ENCODE data around the gene TNPO3.
"Not testable (repeated sequence)": the region's sequence is repeated elsewhere in the genome, so short reads cannot be mapped to it uniquely, and the experiment has no call there.

Gene TNPO3

GRCh38 chr7:128916643-128916915 is 138.3 kb downstream of the TNPO3 start:
- H3K4me3 ChIP-seq (replicated peaks; ENCODE audit: low read depth, low read length): no peak overlapping the region
- DNase-seq (ENCODE audit: low read depth): no peak
- TF ChIP-seq CTCF (IDR thresholded peaks at IDR 0.05; ENCODE audit: low read length, missing control alignments): no peak

GRCh38 chr7:128915841-128916642 is 138.9 kb downstream of the TNPO3 start:
- no peak for DNase-seq (ENCODE audit: low read depth)
- no peak overlapping the region for H3K4me3 ChIP-seq (replicated peaks; ENCODE audit: low read depth, low read length)
- no peak for TF ChIP-seq CTCF (IDR thresholded peaks at IDR 0.05; ENCODE audit: low read length, missing control alignments)

GRCh38 chr7:128915271-128915819 is 139.6 kb downstream of the TNPO3 start:
- DNase-seq (ENCODE audit: low read depth): no peak
- no peak for TF ChIP-seq CTCF (IDR thresholded peaks at IDR 0.05; ENCODE audit: low read length, missing control alignments)
- no peak overlapping the region for H3K4me3 ChIP-seq (replicated peaks; ENCODE audit: low read depth, low read length)

- no peak for TF ChIP-seq CTCF (IDR thresholded peaks at IDR 0.05; ENCODE audit: low read length, missing control alignments)
- DNase-seq (ENCODE audit: low read depth): no peak
- H3K4me3 ChIP-seq (replicated peaks; ENCODE audit: low read depth, low read length): no peak overlapping the region
Observed at GRCh38 chr7:128914566-128915151, 140.3 kb downstream of the TNPO3 start.

GRCh38 chr7:128913870-128914565 is 140.9 kb downstream of the TNPO3 start:
- no peak for TF ChIP-seq CTCF (IDR thresholded peaks at IDR 0.05; ENCODE audit: low read length, missing control alignments)
- no peak overlapping the region for H3K4me3 ChIP-seq (replicated peaks; ENCODE audit: low read depth, low read length)

GRCh38 chr7:128912709-128913495 is 142.0 kb downstream of the TNPO3 start:
- DNase-seq (ENCODE audit: low read depth); H3K4me3 ChIP-seq (replicated peaks; ENCODE audit: low read depth, low read length): not testable (repeated sequence)

More at GRCh38 chr7:128913870-128914565, 140.9 kb downstream of the TNPO3 start:
- no peak for DNase-seq (ENCODE audit: low read depth)

GRCh38 chr7:128912281-128912680 is 142.6 kb downstream of the TNPO3 start:
- DNase-seq (ENCODE audit: low read depth): no peak
- H3K4me3 ChIP-seq (replicated peaks; ENCODE audit: low read depth, low read length): no peak overlapping the region
- no peak for TF ChIP-seq CTCF (IDR thresholded peaks at IDR 0.05; ENCODE audit: low read length, missing control alignments)
